C4-2B (cell line): Measurements from ENCODE around the gene ZNF48.

ENCODE experiments used
- ZFX ChIP-seq: fragments of 450-650 bp; IDR thresholded peaks from 2 replicates; pipeline ENCODE4 v1.6.1; 2017
- TF ChIP-seq, protein P1 (sequence below): fragments of 450-650 bp; conservative IDR thresholded peaks from 2 replicates; pipeline ENCODE4 v1.5.1; 2017; ENCODE audit warnings: mild to moderate bottlenecking

DNA sequence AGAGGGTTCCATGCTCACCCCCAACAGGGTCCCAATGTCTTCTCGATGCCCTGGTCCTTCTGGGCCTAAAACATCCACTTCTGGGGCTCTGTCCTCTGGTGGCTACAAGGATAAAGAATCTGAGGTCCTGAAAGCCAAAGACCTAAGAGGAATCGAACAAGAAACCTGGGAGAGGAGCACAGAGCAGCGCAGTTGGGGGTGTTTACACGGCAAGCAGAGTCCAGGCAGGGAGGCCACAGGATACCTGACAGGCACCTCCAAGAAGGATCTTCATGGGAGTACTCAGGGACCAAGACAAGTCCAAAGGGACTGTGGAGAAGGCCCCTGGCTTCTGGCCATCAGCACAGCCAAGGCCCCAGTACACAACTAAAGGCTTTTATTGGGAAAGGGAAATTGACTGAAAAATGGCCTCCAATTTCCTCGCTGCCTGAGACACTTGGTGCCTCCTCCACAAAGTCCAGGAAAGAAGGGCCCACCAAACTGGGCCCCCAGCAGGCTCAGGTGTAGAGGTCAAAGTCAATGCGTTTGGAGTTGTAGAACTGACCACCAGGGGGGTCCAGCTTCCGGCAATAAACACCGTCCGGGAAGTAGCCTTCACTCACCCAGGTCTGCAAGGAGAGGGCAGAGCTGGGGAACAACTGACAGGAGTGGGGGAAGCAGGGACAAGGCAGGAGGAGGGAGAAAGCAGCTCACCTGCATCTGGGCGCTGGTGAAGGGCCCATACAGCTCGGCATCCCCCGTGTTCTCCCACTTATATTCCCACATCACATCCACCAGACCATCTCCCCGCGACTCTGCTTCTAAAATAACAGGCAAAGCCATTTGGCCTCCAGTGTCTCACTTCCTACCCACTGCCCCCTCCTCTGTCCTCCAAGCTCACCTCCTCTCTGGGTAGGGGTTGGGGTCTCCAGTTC lies 42.5 kb upstream of the ZNF48 start:
- TF ChIP-seq, protein P1, sequence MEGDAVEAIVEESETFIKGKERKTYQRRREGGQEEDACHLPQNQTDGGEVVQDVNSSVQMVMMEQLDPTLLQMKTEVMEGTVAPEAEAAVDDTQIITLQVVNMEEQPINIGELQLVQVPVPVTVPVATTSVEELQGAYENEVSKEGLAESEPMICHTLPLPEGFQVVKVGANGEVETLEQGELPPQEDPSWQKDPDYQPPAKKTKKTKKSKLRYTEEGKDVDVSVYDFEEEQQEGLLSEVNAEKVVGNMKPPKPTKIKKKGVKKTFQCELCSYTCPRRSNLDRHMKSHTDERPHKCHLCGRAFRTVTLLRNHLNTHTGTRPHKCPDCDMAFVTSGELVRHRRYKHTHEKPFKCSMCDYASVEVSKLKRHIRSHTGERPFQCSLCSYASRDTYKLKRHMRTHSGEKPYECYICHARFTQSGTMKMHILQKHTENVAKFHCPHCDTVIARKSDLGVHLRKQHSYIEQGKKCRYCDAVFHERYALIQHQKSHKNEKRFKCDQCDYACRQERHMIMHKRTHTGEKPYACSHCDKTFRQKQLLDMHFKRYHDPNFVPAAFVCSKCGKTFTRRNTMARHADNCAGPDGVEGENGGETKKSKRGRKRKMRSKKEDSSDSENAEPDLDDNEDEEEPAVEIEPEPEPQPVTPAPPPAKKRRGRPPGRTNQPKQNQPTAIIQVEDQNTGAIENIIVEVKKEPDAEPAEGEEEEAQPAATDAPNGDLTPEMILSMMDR, result no peak
- TF ChIP-seq ZFX, result no peak
